Gastrocnemius medialis (tissue), 4 donors: Measurements from ENCODE around the gene NUP50. TPM values are rescaled to one million over a fixed set of nuclear protein-coding genes. Genes with fewer than 3 reads are reported as not detected.

Experiments
- ATAC-seq, 2 donors: fragments of 150-250 bp; one replicate each; pipeline ENCODE4 v1.9.1; 2016
- DNase-seq, 2 donors: peaks; one replicate each; pipeline ENCODE4 v3.0.0-alpha.2; 2019
- H3K27ac ChIP-seq, 4 donors: fragments of 200-600 bp; sonication (generic); 1 replicate in 1 of 4; 2 replicates in 3 of 4; pipeline ENCODE4 v1.5.1; 2016 to 2018; ENCODE audit warnings: mild to moderate bottlenecking in 2 of 4, moderate library complexity in 1 of 4
- H3K27me3 ChIP-seq, 3 donors: fragments of 200-600 bp; sonication (generic) in 2 of 3; 1 replicate in 1 of 3; 2 replicates in 2 of 3; pipeline versions ENCODE4 v1.5.1 to v1.6.0; 2016 to 2019; ENCODE audit warnings: mild to moderate bottlenecking in 1 of 3, moderate library complexity in 1 of 3
- H3K36me3 ChIP-seq, 2 donors: fragments of 200-600 bp; sonication (generic) in 1 of 2; one replicate each; pipeline ENCODE4 v1.5.1; 2017 to 2018
- H3K4me1 ChIP-seq, 2 donors: fragments of 200-600 bp; sonication (generic) in 1 of 2; one replicate each; pipeline ENCODE4 v1.5.1; 2016 to 2017; ENCODE audit warnings: mild to moderate bottlenecking in 2 of 2
- H3K4me3 ChIP-seq, 4 donors: fragments of 200-600 bp; sonication (generic) in 3 of 4; 1 replicate in 1 of 4; 2 replicates in 3 of 4; pipeline ENCODE4 v1.5.1; 2016 to 2019; ENCODE audit warnings: mild to moderate bottlenecking in 2 of 4
- H3K9me3 ChIP-seq, 3 donors: fragments of 200-600 bp; sonication (generic) in 2 of 3; 1 replicate in 1 of 3; 2 replicates in 2 of 3; pipeline ENCODE4 v1.5.1; 2016 to 2019
- POLR2A ChIP-seq, 2 donors: fragments of 450-650 bp; IDR thresholded peaks; one replicate each; pipeline ENCODE4 v1.6.1; 2017; ENCODE audit warnings: antibody characterized with exemption in 2 of 2, mild to moderate bottlenecking in 2 of 2, moderate library complexity in 2 of 2
- in situ Hi-C, 4 donors: fragments of 200-750 bp; cut with MboI; loops; one replicate each; pipeline versions ENCODE4 v1.15.0 to v1.8.0; 2017; ENCODE audit warnings: low sequenced_read_pairs in 4 of 4
- intact Hi-C: fragments of 100-400 bp; cut with DNase I; formaldehyde crosslinking; loops from one replicate; pipeline ENCODE4 v1.15.1; 2023; ENCODE audit warnings: low total_unique reads
- total RNA-seq, 4 donors: library from RNA; depleted of rRNA; stranded (reverse); fragments of >200 nt; gene quantifications; one replicate each; pipeline versions ENCODE4 v1.1.0 to v1.2.3, GENCODE V29; 2016
- TF ChIP-seq, protein P1 (sequence below), 5 experiments: fragments of 450-650 bp in 3 of 5; fragments of 200-600 bp in 2 of 5; sonication (generic) in 2 of 5; IDR thresholded peaks in 4 of 5; conservative IDR thresholded peaks in 1 of 5; 1 replicate in 4 of 5; 2 replicates in 1 of 5; pipeline ENCODE4 v1.5.1; 2016 to 2019; ENCODE audit warnings: antibody characterized with exemption in 5 of 5, mild to moderate bottlenecking in 3 of 5, moderate library complexity in 3 of 5

The NUP50 gene
- total RNA-seq, 4 donors from 2014 or later: 18.0 to 30.6 (median 26.3) TPM

DNA sequence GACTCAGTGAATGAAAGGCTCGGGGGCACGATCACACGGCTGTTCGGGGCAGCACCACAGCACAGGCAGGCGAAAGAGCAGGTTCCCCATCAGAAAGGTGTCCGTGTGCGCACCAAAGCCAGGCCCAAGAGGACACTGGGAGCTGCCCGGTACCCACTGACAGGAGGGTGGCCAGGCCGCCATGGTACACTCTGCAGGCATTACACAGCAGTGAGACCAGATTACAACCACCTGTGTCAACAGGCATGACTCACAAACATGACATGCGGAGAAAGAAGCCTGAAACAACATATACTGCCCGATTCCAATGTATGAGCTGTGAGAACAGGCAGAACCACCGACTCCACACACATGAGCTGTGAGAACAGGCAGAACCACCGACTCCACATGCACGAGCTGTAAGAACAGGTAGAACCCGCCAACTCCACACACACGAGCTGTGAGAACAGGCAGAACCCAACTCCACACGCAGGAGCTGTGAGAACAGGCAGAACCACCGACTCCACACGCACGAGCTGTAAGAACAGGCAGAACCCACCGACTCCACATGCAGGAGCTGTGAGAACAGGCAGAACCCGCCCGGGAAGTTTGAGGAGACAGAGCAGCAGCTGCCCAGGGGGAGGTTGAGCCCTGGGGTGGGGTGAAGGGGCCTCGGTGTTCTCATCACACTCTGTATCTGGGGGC, 44.4 kb downstream of the NUP50 start:
- ATAC-seq (no peak), DNase-seq (no peak)
- Histone ChIP-seq H3K27ac (no peak overlapping the region), H3K36me3 (peaks cover 0 to 30% of the 10 kb centered on the region in 2 donors), H3K4me3 (no peak overlapping the region), H3K27me3 (no peaks in the 10 kb centered on the region), H3K9me3 (no peaks in the 10 kb centered on the region), H3K4me1 (peaks cover 6 to 13% of the 10 kb centered on the region in 2 donors)
- intact Hi-C loops (no loop called here), in situ Hi-C loops (no loop called here)
- TF ChIP-seq, protein P1, sequence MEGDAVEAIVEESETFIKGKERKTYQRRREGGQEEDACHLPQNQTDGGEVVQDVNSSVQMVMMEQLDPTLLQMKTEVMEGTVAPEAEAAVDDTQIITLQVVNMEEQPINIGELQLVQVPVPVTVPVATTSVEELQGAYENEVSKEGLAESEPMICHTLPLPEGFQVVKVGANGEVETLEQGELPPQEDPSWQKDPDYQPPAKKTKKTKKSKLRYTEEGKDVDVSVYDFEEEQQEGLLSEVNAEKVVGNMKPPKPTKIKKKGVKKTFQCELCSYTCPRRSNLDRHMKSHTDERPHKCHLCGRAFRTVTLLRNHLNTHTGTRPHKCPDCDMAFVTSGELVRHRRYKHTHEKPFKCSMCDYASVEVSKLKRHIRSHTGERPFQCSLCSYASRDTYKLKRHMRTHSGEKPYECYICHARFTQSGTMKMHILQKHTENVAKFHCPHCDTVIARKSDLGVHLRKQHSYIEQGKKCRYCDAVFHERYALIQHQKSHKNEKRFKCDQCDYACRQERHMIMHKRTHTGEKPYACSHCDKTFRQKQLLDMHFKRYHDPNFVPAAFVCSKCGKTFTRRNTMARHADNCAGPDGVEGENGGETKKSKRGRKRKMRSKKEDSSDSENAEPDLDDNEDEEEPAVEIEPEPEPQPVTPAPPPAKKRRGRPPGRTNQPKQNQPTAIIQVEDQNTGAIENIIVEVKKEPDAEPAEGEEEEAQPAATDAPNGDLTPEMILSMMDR (IDR thresholded peaks at IDR 0.05 in 4 of 5, conservative IDR thresholded peaks at IDR 0.05 in 1 of 5): no peak
- TF ChIP-seq POLR2A (IDR thresholded peaks at IDR 0.05): no peak

DNA sequence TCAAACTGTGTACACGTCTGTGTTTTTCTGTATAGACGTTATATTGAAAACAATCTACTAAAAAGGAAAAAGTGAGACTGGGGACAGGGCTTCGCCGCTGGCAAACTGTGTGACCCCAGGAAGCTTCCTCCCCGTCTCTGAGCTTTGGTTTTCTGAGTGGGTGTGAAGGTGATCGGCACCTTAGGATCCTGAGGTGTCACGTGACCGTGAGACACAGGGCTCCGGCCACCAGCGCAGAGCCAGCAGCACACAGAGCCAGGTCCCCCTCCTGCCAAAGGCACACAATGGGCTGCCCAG, 44.9 kb downstream of the NUP50 start:
- peaks cover 0 to 25% of the 10 kb centered on the region in 2 donors for H3K36me3 ChIP-seq
- no peak overlapping the region for H3K4me3 ChIP-seq
- H3K27me3 ChIP-seq: no peaks in the 10 kb centered on the region
- no peaks in the 10 kb centered on the region for H3K9me3 ChIP-seq
- no peak for ATAC-seq
- no peak for DNase-seq
- TF ChIP-seq, protein P1 (IDR thresholded peaks at IDR 0.05 in 4 of 5, conservative IDR thresholded peaks at IDR 0.05 in 1 of 5): no peak
- TF ChIP-seq POLR2A (IDR thresholded peaks at IDR 0.05): no peak
- peaks cover 11 to 17% of the 10 kb centered on the region in 2 donors for H3K4me1 ChIP-seq
- intact Hi-C loops: no loop called here
- in situ Hi-C loops: no loop called here
- no peak overlapping the region for H3K27ac ChIP-seq

DNA sequence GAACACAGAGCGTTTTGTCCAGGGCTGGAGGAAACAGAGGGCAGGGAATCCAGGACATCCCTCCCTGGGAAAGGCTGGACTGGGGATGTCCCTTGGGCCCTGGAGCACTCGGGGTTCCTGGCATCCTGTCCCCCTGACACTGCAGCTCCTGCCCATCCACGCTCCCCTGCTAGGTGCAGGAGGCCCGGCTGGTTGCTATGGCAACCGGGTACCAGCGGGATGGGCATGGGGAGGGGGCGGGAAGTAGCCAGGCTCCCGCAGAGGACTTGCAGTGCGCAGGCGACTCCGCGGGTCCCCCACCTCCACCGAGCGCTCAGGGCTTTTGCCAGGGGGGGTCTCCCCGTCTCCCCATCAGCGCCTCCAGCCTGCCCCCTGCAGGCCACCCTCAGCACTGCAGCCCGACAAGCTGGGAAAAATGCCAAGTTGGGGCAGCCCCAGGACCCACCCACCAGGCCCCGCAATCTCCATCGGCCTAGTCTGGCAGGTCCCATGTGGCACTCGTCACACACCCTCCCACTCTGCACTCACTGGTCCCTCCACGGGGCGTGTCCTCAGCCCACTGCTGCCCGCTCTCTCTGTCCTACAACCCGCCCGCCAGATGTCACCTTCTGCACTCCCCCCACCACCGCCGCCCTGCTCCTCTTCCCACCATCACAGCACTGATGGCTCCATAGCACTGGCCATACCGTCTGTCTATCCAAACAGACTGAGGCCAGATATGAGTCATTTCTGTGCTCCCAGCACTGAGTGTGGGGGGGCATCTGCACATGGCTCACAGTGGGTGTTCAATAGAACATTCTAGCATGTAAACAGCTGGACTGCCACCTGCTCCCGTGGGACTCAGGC, 45.5 kb downstream of the NUP50 start:
- H3K4me3 ChIP-seq: no peak overlapping the region
- intact Hi-C loops: no loop called here
- no peak for DNase-seq
- no peak for ATAC-seq
- H3K9me3 ChIP-seq: no peaks in the 10 kb centered on the region
- H3K27ac ChIP-seq: no peak overlapping the region
- in situ Hi-C loops: no loop called here
- TF ChIP-seq, protein P1 (IDR thresholded peaks at IDR 0.05 in 4 of 5, conservative IDR thresholded peaks at IDR 0.05 in 1 of 5): peak; percentile 35 to 58 (median 40)
- no peak for TF ChIP-seq POLR2A (IDR thresholded peaks at IDR 0.05)
- H3K4me1 ChIP-seq: peaks cover 13 to 17% of the 10 kb centered on the region in 2 donors
- peaks cover 0 to 20% of the 10 kb centered on the region in 2 donors for H3K36me3 ChIP-seq
- no peaks in the 10 kb centered on the region for H3K27me3 ChIP-seq

DNA sequence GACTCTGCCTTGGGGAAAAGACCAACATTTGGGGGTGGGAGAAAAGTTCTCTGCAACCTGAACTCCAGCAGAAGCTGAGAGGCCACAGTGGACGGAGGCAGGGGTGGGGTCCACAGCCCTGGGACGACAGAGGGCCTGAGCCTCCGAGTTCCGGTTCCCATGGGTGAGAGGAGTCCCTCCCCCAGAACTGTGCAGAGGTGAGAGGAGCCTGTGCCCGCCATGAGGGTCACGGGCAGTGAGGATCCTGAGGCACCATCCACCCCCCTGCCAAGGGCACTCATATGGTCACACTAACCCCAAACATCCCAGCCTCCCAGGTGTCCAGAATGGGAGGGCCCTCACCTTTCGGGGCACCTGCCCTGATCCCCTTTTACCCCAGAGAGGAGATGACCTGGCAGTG, 46.4 kb downstream of the NUP50 start:
- H3K27me3 ChIP-seq: no peaks in the 10 kb centered on the region
- H3K4me3 ChIP-seq: no peak overlapping the region
- DNase-seq (no peak), ATAC-seq (no peak)
- in situ Hi-C loops (no loop called here), intact Hi-C loops (no loop called here)
- H3K27ac ChIP-seq: no peak overlapping the region
- peaks cover 0 to 10% of the 10 kb centered on the region in 2 donors for H3K36me3 ChIP-seq
- TF ChIP-seq, protein P1 (IDR thresholded peaks at IDR 0.05 in 4 of 5, conservative IDR thresholded peaks at IDR 0.05 in 1 of 5): no peak
- TF ChIP-seq POLR2A (IDR thresholded peaks at IDR 0.05): no peak
- no peaks in the 10 kb centered on the region for H3K9me3 ChIP-seq
- peaks cover 13 to 17% of the 10 kb centered on the region in 2 donors for H3K4me1 ChIP-seq
